Retinal pigment epithelial cell (primary cell): ENCODE data around the gene TULP4.

Experiments used
- DNase-seq: peaks from one replicate; pipeline ENCODE4 v3.0.0-alpha.2; 2010; ENCODE audit warnings: low read depth
- H3K4me3 ChIP-seq: 2 replicates; pipeline ENCODE4 v1.5.1; 2011; ENCODE audit warnings: mild to moderate bottlenecking, low read length, control low read depth, moderate library complexity
- TF ChIP-seq, protein P1 (sequence below): conservative IDR thresholded peaks from 2 replicates; pipeline ENCODE4 v1.5.1; 2011; ENCODE audit warnings: low read depth, low read length, control low read depth, inconsistent platforms

TULP4 gene

GRCh38 chr6:158498362-158498761 lies 186.1 kb downstream of the TULP4 start:
- no peak for DNase-seq
- no peak overlapping the region for H3K4me3 ChIP-seq
- TF ChIP-seq, protein P1, sequence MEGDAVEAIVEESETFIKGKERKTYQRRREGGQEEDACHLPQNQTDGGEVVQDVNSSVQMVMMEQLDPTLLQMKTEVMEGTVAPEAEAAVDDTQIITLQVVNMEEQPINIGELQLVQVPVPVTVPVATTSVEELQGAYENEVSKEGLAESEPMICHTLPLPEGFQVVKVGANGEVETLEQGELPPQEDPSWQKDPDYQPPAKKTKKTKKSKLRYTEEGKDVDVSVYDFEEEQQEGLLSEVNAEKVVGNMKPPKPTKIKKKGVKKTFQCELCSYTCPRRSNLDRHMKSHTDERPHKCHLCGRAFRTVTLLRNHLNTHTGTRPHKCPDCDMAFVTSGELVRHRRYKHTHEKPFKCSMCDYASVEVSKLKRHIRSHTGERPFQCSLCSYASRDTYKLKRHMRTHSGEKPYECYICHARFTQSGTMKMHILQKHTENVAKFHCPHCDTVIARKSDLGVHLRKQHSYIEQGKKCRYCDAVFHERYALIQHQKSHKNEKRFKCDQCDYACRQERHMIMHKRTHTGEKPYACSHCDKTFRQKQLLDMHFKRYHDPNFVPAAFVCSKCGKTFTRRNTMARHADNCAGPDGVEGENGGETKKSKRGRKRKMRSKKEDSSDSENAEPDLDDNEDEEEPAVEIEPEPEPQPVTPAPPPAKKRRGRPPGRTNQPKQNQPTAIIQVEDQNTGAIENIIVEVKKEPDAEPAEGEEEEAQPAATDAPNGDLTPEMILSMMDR: no peak

- DNase-seq: no peak
- TF ChIP-seq, protein P1: no peak
Measured at GRCh38 chr6:158499601-158500000, 187.3 kb downstream of the TULP4 start.

DNA sequence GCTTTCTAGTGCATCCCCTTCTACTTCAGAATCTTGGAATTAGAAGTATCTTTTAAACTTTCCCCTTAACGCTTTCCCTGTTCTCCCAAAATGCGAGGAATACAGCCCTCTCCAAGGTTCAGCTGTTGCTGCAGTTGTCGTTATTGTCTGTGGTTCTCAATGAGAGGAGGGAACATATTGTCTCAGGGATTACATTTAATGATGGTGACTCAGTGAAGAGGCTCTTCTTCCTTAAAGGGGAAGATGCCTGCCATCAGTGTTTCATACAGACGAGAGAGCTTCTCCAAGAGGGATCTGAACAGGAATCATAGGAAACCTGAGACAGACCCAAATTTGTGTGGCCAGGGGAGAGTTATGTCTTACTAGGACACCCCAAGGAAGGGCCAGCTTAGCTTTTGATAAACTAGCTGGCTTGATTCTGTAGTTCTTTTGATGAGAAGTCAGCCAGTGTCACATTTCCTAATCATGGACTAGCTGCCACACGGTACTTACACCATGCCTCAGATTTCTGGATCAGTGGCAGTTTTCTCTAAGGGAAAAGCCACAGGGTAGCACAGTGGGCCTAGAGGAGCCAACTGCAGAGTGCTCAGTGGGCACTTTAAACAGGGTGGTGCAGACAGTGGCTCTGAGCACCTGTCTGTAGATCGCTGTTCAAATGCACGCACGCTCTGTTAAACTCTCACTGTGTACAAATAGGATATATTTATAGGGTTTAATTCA lies 187.9 kb downstream of the TULP4 start:
- DNase-seq: no peak
- H3K4me3 ChIP-seq: no peak overlapping the region
- TF ChIP-seq, protein P1: no peak

More at GRCh38 chr6:158499601-158500000, 187.3 kb downstream of the TULP4 start:
- no peak overlapping the region for H3K4me3 ChIP-seq

DNA sequence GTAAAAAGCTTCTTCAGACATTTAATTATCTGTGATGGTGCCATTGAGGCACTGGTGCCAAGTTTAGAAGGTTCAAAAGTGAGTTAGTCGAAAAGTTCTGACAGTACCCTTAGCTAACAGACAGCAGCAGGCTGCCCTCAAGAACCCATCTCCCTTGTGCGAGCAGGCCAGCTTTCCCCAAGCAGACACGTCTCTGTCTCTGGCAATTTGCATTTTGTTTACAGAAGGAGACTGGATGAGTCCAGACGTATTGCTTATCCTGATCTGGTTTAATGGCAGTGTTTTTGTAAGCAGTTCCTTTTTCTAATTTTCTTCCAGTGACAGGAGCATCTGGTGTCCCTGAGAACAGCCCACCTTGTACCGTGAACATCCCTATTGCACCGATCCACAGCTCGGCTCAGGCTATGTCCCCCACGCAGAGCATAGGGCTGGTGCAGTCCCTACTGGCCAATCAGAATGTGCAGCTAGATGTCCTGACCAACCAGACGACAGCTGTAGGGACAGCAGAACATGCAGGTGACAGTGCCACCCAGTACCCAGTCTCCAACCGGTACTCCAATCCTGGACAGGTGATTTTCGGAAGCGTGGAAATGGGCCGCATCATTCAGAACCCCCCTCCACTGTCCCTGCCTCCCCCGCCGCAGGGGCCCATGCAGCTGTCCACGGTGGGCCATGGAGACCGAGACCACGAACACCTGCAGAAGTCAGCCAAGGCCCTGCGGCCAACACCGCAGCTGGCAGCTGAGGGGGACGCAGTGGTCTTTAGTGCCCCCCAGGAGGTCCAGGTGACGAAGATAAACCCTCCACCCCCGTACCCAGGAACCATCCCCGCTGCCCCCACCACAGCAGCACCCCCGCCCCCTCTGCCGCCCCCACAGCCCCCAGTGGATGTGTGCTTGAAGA lies 189.3 kb downstream of the TULP4 start:
- TF ChIP-seq, protein P1: no peak
- H3K4me3 ChIP-seq: no peak overlapping the region
- no peak for DNase-seq

DNA sequence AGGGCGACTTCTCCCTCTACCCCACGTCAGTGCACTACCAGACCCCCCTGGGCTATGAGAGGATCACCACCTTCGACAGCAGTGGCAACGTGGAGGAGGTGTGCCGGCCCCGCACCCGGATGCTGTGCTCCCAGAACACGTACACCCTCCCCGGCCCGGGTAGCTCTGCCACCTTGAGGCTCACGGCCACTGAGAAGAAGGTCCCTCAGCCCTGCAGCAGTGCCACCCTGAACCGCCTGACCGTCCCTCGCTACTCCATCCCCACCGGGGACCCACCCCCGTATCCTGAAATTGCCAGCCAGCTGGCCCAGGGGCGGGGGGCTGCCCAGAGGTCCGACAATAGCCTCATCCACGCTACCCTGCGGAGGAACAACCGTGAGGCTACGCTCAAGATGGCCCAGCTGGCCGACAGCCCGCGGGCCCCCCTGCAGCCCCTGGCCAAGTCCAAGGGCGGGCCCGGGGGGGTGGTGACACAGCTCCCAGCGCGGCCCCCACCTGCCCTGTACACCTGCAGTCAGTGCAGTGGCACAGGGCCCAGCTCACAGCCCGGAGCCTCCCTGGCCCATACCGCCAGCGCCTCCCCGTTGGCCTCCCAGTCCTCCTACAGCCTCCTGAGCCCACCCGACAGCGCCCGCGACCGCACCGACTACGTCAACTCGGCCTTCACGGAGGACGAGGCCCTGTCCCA lies 190.1 kb downstream of the TULP4 start:
- TF ChIP-seq, protein P1: no peak

DNA sequence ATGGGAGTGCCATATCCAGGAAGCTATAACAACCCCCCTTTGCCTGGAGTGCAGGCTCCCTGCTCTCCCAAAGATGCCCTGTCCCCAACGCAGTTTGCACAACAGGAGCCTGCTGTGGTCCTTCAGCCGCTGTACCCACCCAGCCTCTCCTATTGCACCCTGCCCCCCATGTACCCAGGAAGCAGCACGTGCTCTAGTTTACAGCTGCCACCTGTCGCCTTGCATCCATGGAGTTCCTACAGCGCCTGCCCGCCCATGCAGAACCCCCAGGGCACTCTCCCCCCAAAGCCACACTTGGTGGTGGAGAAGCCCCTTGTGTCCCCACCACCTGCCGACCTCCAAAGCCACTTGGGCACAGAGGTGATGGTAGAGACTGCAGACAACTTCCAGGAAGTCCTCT lies 191.0 kb downstream of the TULP4 start:
- TF ChIP-seq, protein P1: no peak
- no peak for DNase-seq
- no peak overlapping the region for H3K4me3 ChIP-seq

More for the DNA sequence above, 190.1 kb downstream of the TULP4 start:
- no peak overlapping the region for H3K4me3 ChIP-seq
- no peak for DNase-seq
